GM12891 (cell line): ENCODE measurements around the gene DSTYK.

Source experiments
- PAX5 ChIP-seq: IDR thresholded peaks from 2 replicates; pipeline ENCODE4 v1.6.1; 2011; ENCODE audit warnings: low read length, moderate library complexity, mild to moderate bottlenecking; ENCODE audit not compliant: insufficient read depth, severe bottlenecking
- POLR2A ChIP-seq: IDR thresholded peaks from 2 replicates; pipeline ENCODE4 v1.6.1; 2011; ENCODE audit warnings: low read depth, low read length, control low read depth
- POLR2AphosphoS5 ChIP-seq: IDR thresholded peaks from 2 replicates; pipeline ENCODE4 v1.6.1; 2011; ENCODE audit warnings: low read depth, low read length, control low read depth
- SPI1 ChIP-seq: IDR thresholded peaks from 2 replicates; pipeline ENCODE4 v1.6.1; 2011; ENCODE audit warnings: low read depth, low read length, control low read depth
- TAF1 ChIP-seq: IDR thresholded peaks from 2 replicates; pipeline ENCODE4 v1.6.1; 2011; ENCODE audit warnings: low read depth, low read length, control low read depth

GRCh38 chr1:205255941-205256780, 44.7 kb upstream of the DSTYK start:
- no peak for TF ChIP-seq POLR2A
- TF ChIP-seq TAF1: no peak
- TF ChIP-seq POLR2AphosphoS5: no peak
- 0 out of 2 replicates have a peak, but pooled peaks have one; percentile 11 for TF ChIP-seq SPI1
- TF ChIP-seq PAX5: no peak
